ENCODE results near the gene TSHR.
A peak's percentile ranks its signal among the peaks of the same experiment; 100 is the strongest.

The TSHR gene

GRCh38 chr14:81177225-81177624 is 221.8 kb downstream of the TSHR start:
- no peaks in the 10 kb centered on the region for H3K9me3 ChIP-seq
- DNase-seq, result no peak
- peaks cover 0 to 13% (median 7%) of the 10 kb centered on the region in 3 donors for H3K36me3 ChIP-seq
- no peak for TF ChIP-seq CTCF (IDR thresholded peaks at IDR 0.05)
- peak overlapping the region in 1 of 2 donors; percentile 34 for H3K27ac ChIP-seq
- no peaks in the 10 kb centered on the region for H3K27me3 ChIP-seq
- intact Hi-C loops (cut with DNase I; ENCODE audit: low total_unique reads), result no loop called here
- peaks cover 0 to 36% (median 4%) of the 10 kb centered on the region in 4 donors for H3K4me1 ChIP-seq
- H3K4me3 ChIP-seq, result peak overlapping the region; percentile 14 to 23

DNA sequence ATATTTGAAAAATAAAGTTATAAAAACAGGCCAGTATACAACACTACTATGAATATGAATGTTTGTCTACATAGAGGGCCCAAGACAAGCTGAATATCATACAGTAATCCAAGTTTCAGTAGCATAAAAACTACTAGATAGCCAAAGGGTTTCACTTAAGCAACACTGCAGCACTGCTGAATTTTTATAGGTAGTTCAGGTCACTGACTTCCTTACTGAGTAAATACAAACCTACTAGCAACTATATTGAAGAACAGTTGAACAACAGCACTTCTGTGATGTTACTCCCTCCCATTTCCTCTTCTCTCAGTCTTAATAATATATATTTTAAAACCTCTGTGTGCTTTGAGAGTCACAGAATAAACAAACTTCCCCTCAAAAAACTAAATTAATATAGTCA is 222.6 kb downstream of the TSHR start:
- H3K27ac ChIP-seq, result peak overlapping the region in 1 of 2 donors; percentile 34
- no peak for DNase-seq
- peaks cover 0 to 45% (median 4%) of the 10 kb centered on the region in 4 donors for H3K4me1 ChIP-seq
- peaks cover 0 to 13% (median 7%) of the 10 kb centered on the region in 3 donors for H3K36me3 ChIP-seq
- TF ChIP-seq CTCF (IDR thresholded peaks at IDR 0.05), result no peak
- H3K27me3 ChIP-seq, result no peaks in the 10 kb centered on the region
- no peak overlapping the region for H3K4me3 ChIP-seq
- H3K9me3 ChIP-seq, result no peaks in the 10 kb centered on the region
- intact Hi-C loops (cut with DNase I; ENCODE audit: low total_unique reads), result no loop called here

- no peak for TF ChIP-seq CTCF (IDR thresholded peaks at IDR 0.05)
Measured at GRCh38 chr14:81179631-81180030, 224.2 kb downstream of the TSHR start.

DNA sequence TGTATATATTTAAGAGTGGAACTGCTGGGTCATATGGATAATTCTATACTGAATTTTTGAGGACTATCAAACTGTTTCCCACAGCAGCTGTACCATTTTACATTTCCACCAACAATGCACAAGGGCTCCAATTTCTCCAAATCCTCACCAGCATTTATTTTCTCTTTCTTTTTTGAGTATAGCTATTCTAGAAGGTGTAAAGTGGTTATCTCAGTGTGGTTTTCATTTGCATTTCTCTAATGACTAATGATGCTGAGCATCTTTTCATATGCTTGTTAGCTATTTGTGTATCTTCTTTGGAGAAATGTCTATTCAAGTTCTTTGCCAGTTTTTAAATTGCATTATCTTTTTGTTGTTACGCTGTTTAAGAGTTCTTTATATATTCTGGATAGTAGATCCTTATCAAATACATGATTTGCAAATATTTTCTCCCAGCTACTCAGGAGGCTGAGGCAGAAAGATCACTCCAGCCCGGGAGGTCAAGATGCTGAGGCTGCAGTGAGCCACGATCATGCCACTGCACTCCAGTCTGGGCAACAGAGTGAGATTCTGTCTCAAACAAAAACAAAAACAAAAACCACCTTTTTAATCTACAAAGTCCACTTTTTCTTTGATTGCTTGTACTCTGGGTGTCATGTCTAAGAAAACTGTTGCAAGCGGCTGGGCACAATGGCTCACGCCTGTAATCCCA is 232.6 kb downstream of the TSHR start:
- Histone ChIP-seq H3K4me1 (peaks cover 0 to 9% (median 2%) of the 10 kb centered on the region in 4 donors), H3K4me3 (no peak overlapping the region), H3K27me3 (no peaks in the 10 kb centered on the region), H3K36me3 (peaks cover 35 to 60% (median 38%) of the 10 kb centered on the region in 3 donors), H3K9me3 (no peaks in the 10 kb centered on the region), H3K27ac (no peak overlapping the region)
- no peak for TF ChIP-seq CTCF (IDR thresholded peaks at IDR 0.05)
- DNase-seq, result no peak
- intact Hi-C loops (cut with DNase I; ENCODE audit: low total_unique reads), result no loop called here

More at GRCh38 chr14:81179631-81180030, 224.2 kb downstream of the TSHR start:
- H3K4me3 ChIP-seq, result no peak overlapping the region
- intact Hi-C loops (cut with DNase I; ENCODE audit: low total_unique reads), result no loop called here
- no peak for DNase-seq
- H3K36me3 ChIP-seq, result peaks cover 0 to 14% (median 7%) of the 10 kb centered on the region in 3 donors
- H3K27me3 ChIP-seq, result no peaks in the 10 kb centered on the region
- H3K9me3 ChIP-seq, result no peaks in the 10 kb centered on the region
- H3K4me1 ChIP-seq, result peaks cover 0 to 53% (median 7%) of the 10 kb centered on the region in 4 donors
- no peak overlapping the region for H3K27ac ChIP-seq

DNA sequence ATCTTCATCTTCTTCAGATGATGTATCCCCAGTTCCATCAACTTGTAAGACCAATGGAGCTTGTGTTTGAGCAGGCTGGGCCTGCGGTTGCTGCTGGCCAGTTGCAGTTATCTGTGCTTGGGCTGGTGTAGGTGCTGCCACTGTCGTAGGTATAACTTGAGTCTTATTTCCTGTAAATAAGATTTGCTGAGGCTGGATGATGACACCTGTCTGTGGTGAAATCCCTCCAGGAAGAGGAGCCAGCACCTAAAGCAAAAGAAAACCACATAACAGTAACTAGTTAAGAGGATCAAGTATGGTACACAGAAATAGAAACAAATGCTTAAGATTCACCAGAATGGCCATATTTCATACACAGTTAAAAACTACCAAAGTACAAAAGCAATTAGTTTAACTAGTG is 237.2 kb downstream of the TSHR start:
- no peak for DNase-seq
- TF ChIP-seq CTCF (IDR thresholded peaks at IDR 0.05), result no peak
- Histone ChIP-seq H3K36me3 (peaks cover 56 to 86% (median 65%) of the 10 kb centered on the region in 3 donors), H3K4me3 (no peak overlapping the region), H3K9me3 (no peaks in the 10 kb centered on the region), H3K27me3 (no peaks in the 10 kb centered on the region), H3K4me1 (no peaks in the 10 kb centered on the region), H3K27ac (no peak overlapping the region)
- intact Hi-C loops (cut with DNase I; ENCODE audit: low total_unique reads), result no loop called here

Data from tibial artery (tissue), 4 donors.